Endothelial cell of umbilical vein (primary cell): ENCODE measurements around the gene CATSPER3.

Source experiments
- CTCF ChIP-seq, 2 donors: IDR thresholded peaks; 1 replicate in 1 of 2; 2 replicates in 1 of 2; pipeline ENCODE4 v1.5.1; 2011; ENCODE audit warnings: low read length in 2 of 2, mild to moderate bottlenecking in 2 of 2, moderate library complexity in 2 of 2, control low read depth in 1 of 2, inconsistent platforms in 1 of 2, low read depth in 1 of 2; ENCODE audit not compliant: insufficient read depth in 1 of 2; ENCODE audit errors: extremely low read depth in 1 of 2
- EZH2 ChIP-seq: IDR thresholded peaks from 2 replicates; pipeline ENCODE4 v1.6.1; 2012; ENCODE audit warnings: borderline replicate concordance, low read depth, mild to moderate bottlenecking, moderate library complexity, low read length, inconsistent platforms; ENCODE audit not compliant: severe bottlenecking
- JUN ChIP-seq: IDR thresholded peaks from 2 replicates; pipeline ENCODE4 v1.6.1; 2011; ENCODE audit warnings: borderline replicate concordance, low read depth; ENCODE audit not compliant: insufficient read length, insufficient read depth
- MAX ChIP-seq: IDR thresholded peaks from 2 replicates; pipeline ENCODE4 v1.6.1; 2011; ENCODE audit not compliant: insufficient read depth, insufficient read length

DNA sequence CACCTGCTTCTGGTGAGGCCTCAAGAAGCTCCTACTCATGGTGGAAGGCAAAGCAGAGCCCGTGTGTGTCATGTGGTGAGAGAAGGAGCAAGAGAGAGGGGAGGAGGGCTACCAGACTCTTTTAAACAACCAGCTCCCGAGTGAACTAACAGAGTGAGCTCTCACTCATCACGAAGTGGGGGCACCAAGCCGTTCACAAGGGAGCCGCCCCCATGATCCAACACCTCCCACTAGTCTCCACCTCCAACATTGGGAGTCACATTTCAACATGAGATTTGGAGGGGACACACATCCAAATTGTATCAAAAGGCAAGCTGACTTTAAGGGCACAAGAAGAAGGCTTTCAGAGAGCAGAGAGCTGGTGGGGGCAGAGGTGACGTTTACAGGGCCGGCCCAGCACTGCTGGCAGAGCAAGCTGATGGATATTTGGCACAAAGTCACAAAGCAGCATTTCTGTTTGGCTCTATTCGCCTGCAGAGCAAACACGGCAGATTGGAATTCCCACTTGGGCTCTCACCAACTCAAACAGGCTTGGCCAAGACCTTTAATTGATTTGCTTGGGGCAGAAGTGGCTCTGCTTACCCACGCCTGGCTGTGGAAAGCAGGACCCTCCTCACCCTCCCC is 46.4 kb downstream of the CATSPER3 start:
- TF ChIP-seq CTCF (IDR thresholded peaks at IDR 0.05; ENCODE audit: extremely low read depth in 1 of 2, insufficient read depth in 1 of 2, low read depth in 1 of 2, low read length in 2 of 2) (no peak), MAX (no peak), JUN (no peak), EZH2 (no peak)
